ENCODE data around the gene MACROD2.

Gene MACROD2

DNA sequence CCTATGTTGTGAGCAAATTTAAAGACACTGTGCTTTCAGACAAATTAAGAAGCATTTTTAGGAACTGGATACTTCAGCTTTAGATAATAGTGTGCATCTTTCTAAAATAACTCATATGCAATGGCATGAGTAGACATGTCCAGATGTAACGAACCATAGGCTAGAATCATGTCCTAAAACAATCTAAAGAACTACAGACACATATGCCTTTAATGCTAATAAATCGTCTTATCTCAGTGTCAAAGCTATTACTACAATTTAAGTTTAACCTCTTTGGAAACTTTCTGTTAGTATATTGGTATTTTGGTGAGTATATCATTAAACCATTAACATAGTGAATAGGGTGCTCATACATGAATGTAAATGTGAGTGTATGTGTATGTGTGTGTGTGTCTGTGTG, 1250.6 kb downstream of the MACROD2 start:
- no peak overlapping the region for H3K27ac ChIP-seq (ENCODE audit: low read length)
- H3K27me3 ChIP-seq (ENCODE audit: low read depth, low read length) = no peaks in the 10 kb centered on the region
- H3K36me3 ChIP-seq (ENCODE audit: control insufficient read depth in 1 of 2, insufficient read depth in 2 of 2, low read length in 2 of 2) = no peaks in the 10 kb centered on the region
- no peaks in the 10 kb centered on the region for H3K4me1 ChIP-seq (ENCODE audit: control insufficient read depth in 1 of 2, insufficient read depth in 2 of 2, low read length in 2 of 2)
- H3K4me3 ChIP-seq (ENCODE audit: low read depth in 1 of 2, low read length in 2 of 2) = no peak overlapping the region
- no peaks in the 10 kb centered on the region for H3K9me3 ChIP-seq (ENCODE audit: control insufficient read depth in 1 of 2, low read length in 2 of 2)

GRCh38 chr20:15248618-15249395, 1253.5 kb downstream of the MACROD2 start:
- no peak overlapping the region for H3K4me3 ChIP-seq (ENCODE audit: low read depth in 1 of 2, low read length in 2 of 2)
- H3K36me3 ChIP-seq (ENCODE audit: control insufficient read depth in 1 of 2, insufficient read depth in 2 of 2, low read length in 2 of 2) = no peaks in the 10 kb centered on the region
- H3K4me1 ChIP-seq (ENCODE audit: control insufficient read depth in 1 of 2, insufficient read depth in 2 of 2, low read length in 2 of 2) = no peaks in the 10 kb centered on the region
- no peaks in the 10 kb centered on the region for H3K27me3 ChIP-seq (ENCODE audit: low read depth, low read length)
- no peak overlapping the region for H3K27ac ChIP-seq (ENCODE audit: low read length)
- no peaks in the 10 kb centered on the region for H3K9me3 ChIP-seq (ENCODE audit: control insufficient read depth in 1 of 2, low read length in 2 of 2)

DNA sequence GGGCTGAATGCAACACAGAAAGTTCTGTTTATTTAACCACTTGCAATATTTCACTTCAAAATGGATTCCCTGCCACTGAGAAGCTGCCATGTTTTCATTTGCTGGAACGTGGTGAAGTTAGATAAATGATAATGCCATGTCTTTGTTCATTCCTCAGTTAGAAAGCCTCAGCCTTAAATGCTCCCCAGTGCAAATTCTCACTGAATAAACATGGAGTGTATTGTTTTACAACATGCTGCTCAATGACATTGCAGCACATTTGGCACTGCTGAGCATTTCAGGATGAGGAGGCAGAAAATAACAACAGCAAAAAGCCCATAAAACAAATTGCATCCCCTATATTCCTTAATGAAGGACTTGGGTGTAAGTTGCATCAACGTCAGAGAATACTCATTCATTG, 1255.9 kb downstream of the MACROD2 start:
- Histone ChIP-seq H3K36me3 (ENCODE audit: control insufficient read depth in 1 of 2, insufficient read depth in 2 of 2, low read length in 2 of 2) (no peaks in the 10 kb centered on the region), H3K27me3 (ENCODE audit: low read depth, low read length) (no peaks in the 10 kb centered on the region), H3K4me1 (ENCODE audit: control insufficient read depth in 1 of 2, insufficient read depth in 2 of 2, low read length in 2 of 2) (no peaks in the 10 kb centered on the region), H3K27ac (ENCODE audit: low read length) (no peak overlapping the region), H3K4me3 (ENCODE audit: low read depth in 1 of 2, low read length in 2 of 2) (no peak overlapping the region), H3K9me3 (ENCODE audit: control insufficient read depth in 1 of 2, low read length in 2 of 2) (no peaks in the 10 kb centered on the region)

- H3K4me1 ChIP-seq (ENCODE audit: control insufficient read depth in 1 of 2, insufficient read depth in 2 of 2, low read length in 2 of 2) = no peaks in the 10 kb centered on the region
- no peak overlapping the region for H3K4me3 ChIP-seq (ENCODE audit: low read depth in 1 of 2, low read length in 2 of 2)
- no peaks in the 10 kb centered on the region for H3K36me3 ChIP-seq (ENCODE audit: control insufficient read depth in 1 of 2, insufficient read depth in 2 of 2, low read length in 2 of 2)
- no peaks in the 10 kb centered on the region for H3K9me3 ChIP-seq (ENCODE audit: control insufficient read depth in 1 of 2, low read length in 2 of 2)
- H3K27ac ChIP-seq (ENCODE audit: low read length) = no peak overlapping the region
- no peaks in the 10 kb centered on the region for H3K27me3 ChIP-seq (ENCODE audit: low read depth, low read length)
Measured at GRCh38 chr20:15252304-15252703, 1257.0 kb downstream of the MACROD2 start.

- Histone ChIP-seq H3K27me3 (ENCODE audit: low read depth, low read length) (no peaks in the 10 kb centered on the region), H3K36me3 (ENCODE audit: control insufficient read depth in 1 of 2, insufficient read depth in 2 of 2, low read length in 2 of 2) (no peaks in the 10 kb centered on the region), H3K4me3 (ENCODE audit: low read depth in 1 of 2, low read length in 2 of 2) (no peak overlapping the region), H3K4me1 (ENCODE audit: control insufficient read depth in 1 of 2, insufficient read depth in 2 of 2, low read length in 2 of 2) (no peaks in the 10 kb centered on the region), H3K27ac (ENCODE audit: low read length) (no peak overlapping the region), H3K9me3 (ENCODE audit: control insufficient read depth in 1 of 2, low read length in 2 of 2) (no peaks in the 10 kb centered on the region)
Measured at GRCh38 chr20:15253431-15253830, 1258.1 kb downstream of the MACROD2 start.

DNA sequence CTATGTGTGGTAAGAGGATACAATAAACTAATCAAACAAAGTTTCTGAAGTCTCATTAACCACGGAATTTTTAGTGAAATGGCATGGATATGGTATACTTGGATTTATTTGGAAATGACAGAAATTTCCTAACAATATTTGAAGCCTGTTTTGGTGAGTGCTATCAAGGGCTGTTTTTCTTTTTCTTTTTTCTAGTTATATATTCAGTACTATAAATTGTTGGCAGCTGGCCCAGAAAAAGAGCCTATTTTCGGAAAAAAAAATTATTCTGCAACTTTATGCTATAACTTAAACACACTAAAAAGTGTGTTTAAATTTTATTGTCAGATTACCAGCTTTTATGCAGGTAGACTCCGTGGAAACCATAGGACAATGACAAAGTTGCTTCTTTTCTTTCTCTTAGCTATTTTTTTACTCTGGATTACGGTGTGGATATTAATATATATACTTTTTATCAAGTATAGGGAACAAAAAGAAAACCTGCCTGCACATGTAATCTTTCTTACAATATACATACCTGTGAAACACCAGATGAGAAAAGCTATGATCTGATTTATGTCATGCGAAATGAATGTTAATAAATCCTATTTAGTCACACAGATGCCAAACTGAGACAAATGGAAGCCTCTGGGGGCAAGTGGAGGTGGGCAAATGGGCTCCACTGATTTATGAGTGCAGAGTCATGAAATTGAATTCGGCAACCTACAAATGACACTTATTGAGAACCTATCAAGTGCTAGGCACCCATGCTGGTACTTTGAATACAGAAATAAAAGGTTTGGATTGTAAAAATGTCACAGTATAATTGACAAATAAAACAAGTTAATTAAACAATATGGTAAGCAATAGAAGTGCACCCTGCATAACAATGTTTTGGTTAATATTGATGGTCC, 1261.6 kb downstream of the MACROD2 start:
- Histone ChIP-seq H3K4me1 (ENCODE audit: control insufficient read depth in 1 of 2, insufficient read depth in 2 of 2, low read length in 2 of 2) (no peaks in the 10 kb centered on the region), H3K9me3 (ENCODE audit: control insufficient read depth in 1 of 2, low read length in 2 of 2) (no peaks in the 10 kb centered on the region), H3K27ac (ENCODE audit: low read length) (no peak overlapping the region), H3K36me3 (ENCODE audit: control insufficient read depth in 1 of 2, insufficient read depth in 2 of 2, low read length in 2 of 2) (no peaks in the 10 kb centered on the region), H3K27me3 (ENCODE audit: low read depth, low read length) (no peaks in the 10 kb centered on the region), H3K4me3 (ENCODE audit: low read depth in 1 of 2, low read length in 2 of 2) (no peak overlapping the region)

DNA sequence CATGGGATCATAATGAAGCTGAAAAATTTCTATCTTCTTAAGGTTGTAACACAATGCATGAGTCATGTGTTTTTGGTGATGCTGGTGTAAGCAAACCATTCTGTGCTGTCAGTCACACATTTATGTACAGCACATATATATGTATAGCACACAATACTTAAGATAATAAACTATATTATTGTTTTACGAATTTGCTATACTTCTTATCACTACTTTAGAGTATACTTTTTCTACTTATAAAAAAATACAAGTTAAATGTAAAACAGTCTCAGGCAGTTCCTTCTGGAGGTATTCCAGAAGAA, 1262.2 kb downstream of the MACROD2 start:
- no peaks in the 10 kb centered on the region for H3K9me3 ChIP-seq (ENCODE audit: control insufficient read depth in 1 of 2, low read length in 2 of 2)
- H3K4me3 ChIP-seq (ENCODE audit: low read depth in 1 of 2, low read length in 2 of 2) = no peak overlapping the region
- H3K4me1 ChIP-seq (ENCODE audit: control insufficient read depth in 1 of 2, insufficient read depth in 2 of 2, low read length in 2 of 2) = no peaks in the 10 kb centered on the region
- no peaks in the 10 kb centered on the region for H3K27me3 ChIP-seq (ENCODE audit: low read depth, low read length)
- H3K36me3 ChIP-seq (ENCODE audit: control insufficient read depth in 1 of 2, insufficient read depth in 2 of 2, low read length in 2 of 2) = no peaks in the 10 kb centered on the region
- no peak overlapping the region for H3K27ac ChIP-seq (ENCODE audit: low read length)

DNA sequence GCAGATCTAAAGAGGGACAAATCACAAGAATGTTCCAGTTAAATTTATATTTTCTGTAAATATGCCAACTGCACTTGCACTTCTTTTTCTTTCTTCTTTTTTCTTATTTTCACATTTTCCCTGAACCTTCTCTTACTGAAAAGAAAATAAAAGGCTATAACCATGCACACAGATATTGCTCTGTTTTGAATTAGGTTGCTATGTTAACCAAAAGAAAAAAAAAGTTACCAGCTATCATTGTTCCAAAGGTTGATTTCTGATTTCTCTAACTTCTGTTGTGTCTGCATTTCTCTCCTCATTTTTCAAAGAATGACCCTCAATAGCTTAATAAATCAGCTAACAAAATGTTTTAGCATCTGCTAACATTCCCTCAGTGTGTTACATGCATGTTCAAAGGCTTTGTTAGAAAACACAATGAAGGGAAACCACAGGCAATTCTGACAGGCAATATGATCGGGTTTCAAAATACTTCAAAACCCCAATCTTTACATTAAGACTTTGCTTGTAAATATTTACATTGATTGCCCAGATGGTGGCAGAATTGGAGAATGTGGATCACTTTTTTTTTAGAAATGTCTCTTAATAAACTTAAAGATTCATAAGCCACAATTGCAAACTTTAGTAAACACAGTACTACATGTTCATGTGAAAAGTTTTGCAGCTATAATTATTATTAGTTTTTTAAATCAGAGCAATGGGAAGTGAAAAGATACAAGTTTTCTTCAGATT, 1270.4 kb downstream of the MACROD2 start:
- no peaks in the 10 kb centered on the region for H3K36me3 ChIP-seq (ENCODE audit: control insufficient read depth in 1 of 2, insufficient read depth in 2 of 2, low read length in 2 of 2)
- no peaks in the 10 kb centered on the region for H3K4me1 ChIP-seq (ENCODE audit: control insufficient read depth in 1 of 2, insufficient read depth in 2 of 2, low read length in 2 of 2)
- no peaks in the 10 kb centered on the region for H3K27me3 ChIP-seq (ENCODE audit: low read depth, low read length)
- no peaks in the 10 kb centered on the region for H3K9me3 ChIP-seq (ENCODE audit: control insufficient read depth in 1 of 2, low read length in 2 of 2)
- H3K27ac ChIP-seq (ENCODE audit: low read length) = no peak overlapping the region
- H3K4me3 ChIP-seq (ENCODE audit: low read depth in 1 of 2, low read length in 2 of 2) = no peak overlapping the region

- Histone ChIP-seq H3K4me1 (ENCODE audit: control insufficient read depth in 1 of 2, insufficient read depth in 2 of 2, low read length in 2 of 2) (no peaks in the 10 kb centered on the region), H3K27ac (ENCODE audit: low read length) (no peak overlapping the region), H3K4me3 (ENCODE audit: low read depth in 1 of 2, low read length in 2 of 2) (no peak overlapping the region), H3K9me3 (ENCODE audit: control insufficient read depth in 1 of 2, low read length in 2 of 2) (no peaks in the 10 kb centered on the region), H3K27me3 (ENCODE audit: low read depth, low read length) (no peaks in the 10 kb centered on the region), H3K36me3 (ENCODE audit: control insufficient read depth in 1 of 2, insufficient read depth in 2 of 2, low read length in 2 of 2) (no peaks in the 10 kb centered on the region)
Measured at GRCh38 chr20:15267935-15268334, 1272.6 kb downstream of the MACROD2 start.

GRCh38 chr20:15278041-15278440, 1282.7 kb downstream of the MACROD2 start:
- H3K9me3 ChIP-seq (ENCODE audit: control insufficient read depth in 1 of 2, low read length in 2 of 2) = no peaks in the 10 kb centered on the region
- no peaks in the 10 kb centered on the region for H3K27me3 ChIP-seq (ENCODE audit: low read depth, low read length)
- H3K27ac ChIP-seq (ENCODE audit: low read length) = no peak overlapping the region
- H3K36me3 ChIP-seq (ENCODE audit: control insufficient read depth in 1 of 2, insufficient read depth in 2 of 2, low read length in 2 of 2) = no peaks in the 10 kb centered on the region
- no peaks in the 10 kb centered on the region for H3K4me1 ChIP-seq (ENCODE audit: control insufficient read depth in 1 of 2, insufficient read depth in 2 of 2, low read length in 2 of 2)
- H3K4me3 ChIP-seq (ENCODE audit: low read depth in 1 of 2, low read length in 2 of 2) = no peak overlapping the region

DNA sequence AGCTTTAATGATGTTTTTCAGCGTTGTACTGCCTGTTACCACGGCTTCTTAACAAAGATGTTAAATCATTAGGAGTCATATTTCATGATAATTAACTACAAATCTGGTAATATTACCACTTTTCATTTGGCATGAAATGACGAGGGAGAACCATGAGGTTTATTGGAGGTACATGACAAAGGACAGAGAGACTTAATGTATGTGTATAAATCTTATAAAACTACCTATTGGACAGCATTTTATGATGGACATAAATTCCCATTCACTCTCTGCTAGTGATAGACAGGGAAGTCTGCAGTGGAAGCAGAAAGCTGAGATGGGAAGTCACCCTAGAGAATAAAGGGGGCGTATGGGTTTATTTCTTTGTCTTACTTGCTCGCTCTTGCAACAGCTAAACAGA, 1292.0 kb downstream of the MACROD2 start:
- no peaks in the 10 kb centered on the region for H3K4me1 ChIP-seq (ENCODE audit: control insufficient read depth in 1 of 2, insufficient read depth in 2 of 2, low read length in 2 of 2)
- no peaks in the 10 kb centered on the region for H3K36me3 ChIP-seq (ENCODE audit: control insufficient read depth in 1 of 2, insufficient read depth in 2 of 2, low read length in 2 of 2)
- H3K27ac ChIP-seq (ENCODE audit: low read length) = no peak overlapping the region
- no peaks in the 10 kb centered on the region for H3K27me3 ChIP-seq (ENCODE audit: low read depth, low read length)
- peaks cover 0 to 4% of the 10 kb centered on the region in 2 donors for H3K9me3 ChIP-seq (ENCODE audit: control insufficient read depth in 1 of 2, low read length in 2 of 2)
- H3K4me3 ChIP-seq (ENCODE audit: low read depth in 1 of 2, low read length in 2 of 2) = no peak overlapping the region

All from muscle layer of duodenum (tissue), 2 donors.